Measurements from ENCODE around the gene PITPNC1. TPM values are rescaled to one million over a fixed set of nuclear protein-coding genes. Genes with fewer than 3 reads are reported as not detected.

PITPNC1 gene
- total and polyA plus RNA-seq, 2 of the 13 experiments (the other 11 are each of a cell fraction or from before 2014, with no cell fraction given), result 4.1 to 5.7 TPM

- ATAC-seq (no peak), FAIRE-seq (no peak), DNase-seq (ENCODE audit: low spot score) (no peak)
- H2AFZ ChIP-seq (ENCODE audit: low read length), result no peak overlapping the region
- no peak overlapping the region for H3K9ac ChIP-seq (ENCODE audit: insufficient read depth, low read depth, low read length)
- H3K4me2 ChIP-seq (ENCODE audit: low read depth, low read length), result no peak overlapping the region
- H3K9me3 ChIP-seq (ENCODE audit: low read length), result no peaks in the 10 kb centered on the region
- intact Hi-C loops (cut with micrococcal nuclease; ENCODE audit: unreplicated experiment), result no loop called here
- H3K27ac ChIP-seq (ENCODE audit: extremely low read length, insufficient read depth, low read length), result no peak overlapping the region
- peaks cover 21% of the 10 kb centered on the region for H3K4me1 ChIP-seq (ENCODE audit: insufficient read depth, low read length)
- POLR2A ChIA-PET, result no interaction called here
- H3K36me3 ChIP-seq (replicated peaks in 1 of 2; ENCODE audit: control insufficient read depth in 1 of 2, insufficient read depth in 2 of 2, low read length in 2 of 2), result no peaks in the 10 kb centered on the region
- CTCF ChIA-PET (ENCODE audit: low intra/inter-chr PET ratio, low total read pairs), result no interaction called here
- H3K4me3 ChIP-seq (replicated peaks in 1 of 3; ENCODE audit: insufficient read depth in 1 of 3, low read depth in 2 of 3, low read length in 3 of 3), result no peak overlapping the region
- no peak for TF ChIP-seq HHEX (CRISPR knock-in tag; IDR thresholded peaks at IDR 0.05)
- no peak for TF ChIP-seq ZNF607 (CRISPR knock-in tag; IDR thresholded peaks at IDR 0.05; ENCODE audit: borderline replicate concordance)
- TF ChIP-seq ZNF746 (CRISPR knock-in tag; IDR thresholded peaks at IDR 0.05), result no peak
- no peak for TF ChIP-seq ZSCAN21 (CRISPR knock-in tag; IDR thresholded peaks at IDR 0.05; ENCODE audit: borderline replicate concordance)
- no peak for TF ChIP-seq ZNF232 (CRISPR knock-in tag; IDR thresholded peaks at IDR 0.05; ENCODE audit: borderline replicate concordance)
- no peak for TF ChIP-seq ZNF362 (CRISPR knock-in tag; IDR thresholded peaks at IDR 0.05; ENCODE audit: borderline replicate concordance)
- no peak for TF ChIP-seq SIN3B (IDR thresholded peaks at IDR 0.05; ENCODE audit: low read length)
- no peak for TF ChIP-seq TIGD3 (CRISPR knock-in tag; IDR thresholded peaks at IDR 0.05; ENCODE audit: borderline replicate concordance)
- no peak for TF ChIP-seq ARNT (IDR thresholded peaks at IDR 0.05)
- H3K79me2 ChIP-seq (ENCODE audit: insufficient read depth, low read length), result no peaks in the 10 kb centered on the region
- H4K20me1 ChIP-seq (ENCODE audit: insufficient read depth, low read length), result no peaks in the 10 kb centered on the region
- WGBS (ENCODE audit: low lambda C conversion rate), result 81% methylated on average over 2 of the region's 2 CpGs
- in situ Hi-C loops (cut with HindIII; ENCODE audit: extremely low pct_ligation_motif_present, low pct_unique_long_range_greater_than_20kb), result no loop called here
- BruUV-seq (replicated peaks), result no TSS peak
- no peaks in the 10 kb centered on the region for H3K27me3 ChIP-seq (ENCODE audit: control insufficient read depth in 1 of 2, insufficient read depth in 2 of 2, low read length in 2 of 2)
Measured at GRCh38 chr17:67439269-67439668, 62.2 kb downstream of the PITPNC1 start.
